ENCODE measurements around the gene MZB1. TPM values are rescaled to one million over a fixed set of nuclear protein-coding genes. Genes with fewer than 3 reads are reported as not detected.

Gene MZB1
- total and polyA plus RNA-seq, 2 of the 13 experiments (the other 11 are each of a cell fraction or from before 2014, with no cell fraction given), result 0.31 to 0.40 TPM

DNA sequence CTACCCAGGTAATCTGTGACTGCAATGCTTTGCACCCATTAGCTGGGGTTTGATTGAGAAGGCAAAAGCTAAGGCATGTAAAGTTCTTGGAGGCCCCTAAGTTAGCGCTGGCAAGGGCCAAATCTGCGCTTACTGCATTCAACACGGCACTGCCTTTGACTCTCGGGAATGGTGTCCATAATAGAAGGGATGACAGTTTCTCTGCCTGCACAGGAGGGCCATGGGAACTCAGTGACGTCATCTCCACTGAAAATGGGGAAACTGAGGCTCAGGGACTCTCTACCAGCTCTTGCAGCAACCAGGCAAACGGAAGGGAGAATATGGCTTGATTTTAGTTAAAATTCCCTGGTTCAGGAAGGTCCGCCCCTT lies 13.7 kb upstream of the MZB1 start:
- WGBS (ENCODE audit: low lambda C conversion rate), result 46% methylated on average over 7 of the region's 7 CpGs
- FAIRE-seq (no peak), ATAC-seq (no peak; the same call in 2 of the 3 replicates), DNase-seq (ENCODE audit: low spot score) (no peak)
- intact Hi-C loops (cut with micrococcal nuclease; ENCODE audit: unreplicated experiment) (loop anchor here (2.0 kb wide), 1 partner anchor 19 kb away; no protein-coding TSS in a partner anchor), in situ Hi-C loops (cut with HindIII; ENCODE audit: extremely low pct_ligation_motif_present, low pct_unique_long_range_greater_than_20kb) (no loop called here)
- Histone ChIP-seq H3K4me1 (ENCODE audit: insufficient read depth, low read length) (peaks cover 49% of the 10 kb centered on the region), H3K4me2 (ENCODE audit: low read depth, low read length) (peak overlapping the region; percentile 99), H3K79me2 (ENCODE audit: insufficient read depth, low read length) (peaks cover 2% of the 10 kb centered on the region), H3K27ac (ENCODE audit: extremely low read length, insufficient read depth, low read length) (peak overlapping the region; percentile 78), H2AFZ (ENCODE audit: low read length) (no peak overlapping the region), H3K27me3 (ENCODE audit: control insufficient read depth in 1 of 2, insufficient read depth in 2 of 2, low read length in 2 of 2) (no peaks in the 10 kb centered on the region), H3K9ac (ENCODE audit: insufficient read depth, low read depth, low read length) (peak overlapping the region; percentile 76), H4K20me1 (ENCODE audit: insufficient read depth, low read length) (no peaks in the 10 kb centered on the region; the same call in 1 of the 2 replicates), H3K36me3 (replicated peaks in 1 of 2; ENCODE audit: control insufficient read depth in 1 of 2, insufficient read depth in 2 of 2, low read length in 2 of 2) (no peaks in the 10 kb centered on the region; a peak in 2 of 5 replicates), H3K9me3 (ENCODE audit: low read length) (no peaks in the 10 kb centered on the region), H3K4me3 (replicated peaks in 1 of 3; ENCODE audit: insufficient read depth in 1 of 3, low read depth in 2 of 3, low read length in 3 of 3) (peak overlapping the region; percentile 59 to 77 (median 60); a peak in 5 of 6 replicates)
- ChIA-PET CTCF (ENCODE audit: low intra/inter-chr PET ratio, low total read pairs) (no interaction called here), POLR2A (interaction anchor here (0.7 to 1.4 kb wide), 7 partner anchors 8 to 36 kb away, joined by 3 to 8 read pairs (median 4); partner anchors contain the start of genes DNAJC18, PROB1 and SLC23A1)
- BruUV-seq (replicated peaks), result TSS peak; percentile 93
- 0 out of 2 replicates have a peak, but pooled peaks have one; percentile 14 for TF ChIP-seq ZBTB38 (CRISPR knock-in tag; IDR thresholded peaks at IDR 0.05)
- no peak for TF ChIP-seq WIZ (CRISPR knock-in tag; IDR thresholded peaks at IDR 0.05)
- TF ChIP-seq, protein P1, sequence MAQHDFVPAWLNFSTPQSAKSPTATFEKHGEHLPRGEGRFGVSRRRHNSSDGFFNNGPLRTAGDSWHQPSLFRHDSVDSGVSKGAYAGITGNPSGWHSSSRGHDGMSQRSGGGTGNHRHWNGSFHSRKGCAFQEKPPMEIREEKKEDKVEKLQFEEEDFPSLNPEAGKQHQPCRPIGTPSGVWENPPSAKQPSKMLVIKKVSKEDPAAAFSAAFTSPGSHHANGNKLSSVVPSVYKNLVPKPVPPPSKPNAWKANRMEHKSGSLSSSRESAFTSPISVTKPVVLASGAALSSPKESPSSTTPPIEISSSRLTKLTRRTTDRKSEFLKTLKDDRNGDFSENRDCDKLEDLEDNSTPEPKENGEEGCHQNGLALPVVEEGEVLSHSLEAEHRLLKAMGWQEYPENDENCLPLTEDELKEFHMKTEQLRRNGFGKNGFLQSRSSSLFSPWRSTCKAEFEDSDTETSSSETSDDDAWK (CRISPR knock-in tag; IDR thresholded peaks at IDR 0.05), result no peak
- TF ChIP-seq CREB1 (IDR thresholded peaks at IDR 0.05), result peak; percentile 97
- TF ChIP-seq CREB1 (CRISPR knock-in tag; IDR thresholded peaks at IDR 0.05), result no peak
- no peak for TF ChIP-seq CSRNP1 (CRISPR knock-in tag; IDR thresholded peaks at IDR 0.05)
- TF ChIP-seq KLF15 (CRISPR knock-in tag; IDR thresholded peaks at IDR 0.05; ENCODE audit: borderline replicate concordance), result no peak
- TF ChIP-seq ZNF205 (CRISPR knock-in tag; IDR thresholded peaks at IDR 0.05), result no peak
- TF ChIP-seq, protein P2, sequence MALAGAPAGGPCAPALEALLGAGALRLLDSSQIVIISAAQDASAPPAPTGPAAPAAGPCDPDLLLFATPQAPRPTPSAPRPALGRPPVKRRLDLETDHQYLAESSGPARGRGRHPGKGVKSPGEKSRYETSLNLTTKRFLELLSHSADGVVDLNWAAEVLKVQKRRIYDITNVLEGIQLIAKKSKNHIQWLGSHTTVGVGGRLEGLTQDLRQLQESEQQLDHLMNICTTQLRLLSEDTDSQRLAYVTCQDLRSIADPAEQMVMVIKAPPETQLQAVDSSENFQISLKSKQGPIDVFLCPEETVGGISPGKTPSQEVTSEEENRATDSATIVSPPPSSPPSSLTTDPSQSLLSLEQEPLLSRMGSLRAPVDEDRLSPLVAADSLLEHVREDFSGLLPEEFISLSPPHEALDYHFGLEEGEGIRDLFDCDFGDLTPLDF (CRISPR knock-in tag; IDR thresholded peaks at IDR 0.05), result no peak
- TF ChIP-seq ZNF580 (CRISPR knock-in tag; IDR thresholded peaks at IDR 0.05; ENCODE audit: borderline replicate concordance, low read depth), result 0 out of 2 replicates have a peak, but pooled peaks have one; percentile 6
- TF ChIP-seq CENPT (CRISPR knock-in tag; IDR thresholded peaks at IDR 0.05; ENCODE audit: low read depth), result no peak
- no peak for TF ChIP-seq ISX (CRISPR knock-in tag; conservative IDR thresholded peaks at IDR 0.05)
- TF ChIP-seq SMAD1 (CRISPR knock-in tag; IDR thresholded peaks at IDR 0.05; ENCODE audit: borderline replicate concordance, low read depth), result no peak
- TF ChIP-seq MBD4 (IDR thresholded peaks at IDR 0.05; ENCODE audit: borderline replicate concordance, low read length), result no peak
- 0 out of 2 replicates have a peak, but pooled peaks have one; percentile 49 for TF ChIP-seq GZF1 (CRISPR knock-in tag; IDR thresholded peaks at IDR 0.05)
- TF ChIP-seq ATF7 (IDR thresholded peaks at IDR 0.05), result peak; percentile 98
- TF ChIP-seq ATF7 (CRISPR knock-in tag; IDR thresholded peaks at IDR 0.05), result no peak
- no peak for TF ChIP-seq U2AF2 (IDR thresholded peaks at IDR 0.05; ENCODE audit: low read depth, low read length)
- TF ChIP-seq FOXP4 (CRISPR knock-in tag; IDR thresholded peaks at IDR 0.05), result 0 out of 2 replicates have a peak, but pooled peaks have one; percentile 2
- no peak for TF ChIP-seq ZNF629 (CRISPR knock-in tag; conservative IDR thresholded peaks at IDR 0.05)
